Activated CD8-positive, alpha-beta memory T cell treated with anti-CD3 and anti-CD28 coated beads for 24 hours (primary cell): ENCODE results near the gene EXT2.

Experiments used
- DNase-seq: peaks from one replicate; pipeline ENCODE4 v3.0.0-alpha.2; 2020

Gene EXT2

GRCh38 chr11:44208976-44209603, 113.6 kb downstream of the EXT2 start:
- no peak for DNase-seq

GRCh38 chr11:44212128-44212527, 116.7 kb downstream of the EXT2 start:
- DNase-seq = no peak

- DNase-seq = no peak
Observed at GRCh38 chr11:44213148-44213547, 117.7 kb downstream of the EXT2 start.

GRCh38 chr11:44217432-44217831, 122.0 kb downstream of the EXT2 start:
- DNase-seq = no peak

GRCh38 chr11:44219830-44220796, 124.6 kb downstream of the EXT2 start:
- no peak for DNase-seq

GRCh38 chr11:44221456-44221855, 126.0 kb downstream of the EXT2 start:
- DNase-seq = no peak

- DNase-seq = no peak
Observed at GRCh38 chr11:44221992-44222391, 126.5 kb downstream of the EXT2 start.

- DNase-seq = no peak
Observed at GRCh38 chr11:44223238-44223637, 127.8 kb downstream of the EXT2 start.

GRCh38 chr11:44224867-44225501, 129.5 kb downstream of the EXT2 start:
- DNase-seq = no peak

- DNase-seq = no peak
Observed at GRCh38 chr11:44226490-44226889, 131.0 kb downstream of the EXT2 start.

- no peak for DNase-seq
Observed at GRCh38 chr11:44226945-44227344, 131.5 kb downstream of the EXT2 start.

- DNase-seq = no peak
Observed at GRCh38 chr11:44228379-44228778, 132.9 kb downstream of the EXT2 start.

- no peak for DNase-seq
Observed at GRCh38 chr11:44229098-44229497, 133.6 kb downstream of the EXT2 start.

GRCh38 chr11:44229624-44230023, 134.1 kb downstream of the EXT2 start:
- DNase-seq = no peak

- DNase-seq = no peak
Observed at GRCh38 chr11:44235765-44236201, 140.3 kb downstream of the EXT2 start.

- DNase-seq = no peak
Observed at GRCh38 chr11:44236296-44236695, 140.8 kb downstream of the EXT2 start.

- no peak for DNase-seq
Observed at GRCh38 chr11:44237156-44237555, 141.7 kb downstream of the EXT2 start.

GRCh38 chr11:44241851-44242250, 146.4 kb downstream of the EXT2 start:
- DNase-seq = no peak

GRCh38 chr11:44243086-44243485, 147.6 kb downstream of the EXT2 start:
- no peak for DNase-seq

GRCh38 chr11:44243595-44244343, 148.3 kb downstream of the EXT2 start:
- DNase-seq = no peak

- no peak for DNase-seq
Observed at GRCh38 chr11:44244639-44245310, 149.3 kb downstream of the EXT2 start.

GRCh38 chr11:44246726-44247125, 151.2 kb downstream of the EXT2 start:
- no peak for DNase-seq
